GM12801 (cell line): ENCODE results near the gene AFAP1L2.

Source experiments
- TF ChIP-seq, protein P1 (sequence below): IDR thresholded peaks from one replicate; pipeline ENCODE4 v1.5.1; 2011; ENCODE audit warnings: control low read depth; ENCODE audit not compliant: insufficient read length; ENCODE audit errors: extremely low read depth

AFAP1L2 gene

GRCh38 chr10:114262496-114262895 lies 141.8 kb downstream of the AFAP1L2 start:
- TF ChIP-seq, protein P1, sequence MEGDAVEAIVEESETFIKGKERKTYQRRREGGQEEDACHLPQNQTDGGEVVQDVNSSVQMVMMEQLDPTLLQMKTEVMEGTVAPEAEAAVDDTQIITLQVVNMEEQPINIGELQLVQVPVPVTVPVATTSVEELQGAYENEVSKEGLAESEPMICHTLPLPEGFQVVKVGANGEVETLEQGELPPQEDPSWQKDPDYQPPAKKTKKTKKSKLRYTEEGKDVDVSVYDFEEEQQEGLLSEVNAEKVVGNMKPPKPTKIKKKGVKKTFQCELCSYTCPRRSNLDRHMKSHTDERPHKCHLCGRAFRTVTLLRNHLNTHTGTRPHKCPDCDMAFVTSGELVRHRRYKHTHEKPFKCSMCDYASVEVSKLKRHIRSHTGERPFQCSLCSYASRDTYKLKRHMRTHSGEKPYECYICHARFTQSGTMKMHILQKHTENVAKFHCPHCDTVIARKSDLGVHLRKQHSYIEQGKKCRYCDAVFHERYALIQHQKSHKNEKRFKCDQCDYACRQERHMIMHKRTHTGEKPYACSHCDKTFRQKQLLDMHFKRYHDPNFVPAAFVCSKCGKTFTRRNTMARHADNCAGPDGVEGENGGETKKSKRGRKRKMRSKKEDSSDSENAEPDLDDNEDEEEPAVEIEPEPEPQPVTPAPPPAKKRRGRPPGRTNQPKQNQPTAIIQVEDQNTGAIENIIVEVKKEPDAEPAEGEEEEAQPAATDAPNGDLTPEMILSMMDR: no peak

DNA sequence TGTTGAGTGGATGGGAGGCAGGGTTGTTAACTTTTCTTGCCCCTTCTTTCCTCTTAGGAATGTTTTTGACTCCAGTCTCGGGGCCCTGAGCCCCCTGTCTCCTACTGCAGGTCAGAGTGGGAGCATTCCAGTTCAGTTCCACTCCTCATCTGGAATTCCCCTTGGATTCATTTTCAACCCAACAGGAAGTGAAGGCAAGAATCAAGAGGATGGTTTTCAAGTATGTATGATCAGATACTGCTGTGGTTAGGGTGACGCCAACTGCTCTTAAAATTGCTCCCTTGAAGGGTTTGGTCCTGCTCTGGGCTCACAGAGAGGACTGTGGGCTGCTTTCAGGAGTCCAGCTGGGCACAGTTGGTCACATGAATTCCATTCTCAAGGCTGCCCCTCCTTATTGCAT lies 143.2 kb downstream of the AFAP1L2 start:
- TF ChIP-seq, protein P1: no peak

DNA sequence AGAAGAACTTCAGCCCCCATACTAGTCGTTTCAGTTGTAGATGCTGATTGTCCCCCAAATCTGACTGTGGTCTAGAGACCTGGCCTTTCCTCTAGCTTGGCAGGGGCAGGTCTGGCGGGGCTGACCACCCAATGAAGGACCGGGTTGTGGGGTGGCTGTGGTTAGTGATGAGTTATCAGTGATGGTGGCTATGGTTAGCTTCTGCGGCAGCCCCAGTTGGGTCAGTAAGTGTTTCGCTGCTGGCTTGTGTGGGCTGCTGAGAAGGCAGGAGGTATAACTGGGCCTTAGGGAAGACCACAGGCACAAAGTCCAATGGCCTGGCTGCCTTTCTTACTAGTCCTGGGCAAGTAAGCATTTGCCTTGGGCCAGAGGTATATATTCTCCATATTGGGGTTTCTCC lies 143.9 kb downstream of the AFAP1L2 start:
- TF ChIP-seq, protein P1: no peak

GRCh38 chr10:114259824-114260223 lies 144.5 kb downstream of the AFAP1L2 start:
- TF ChIP-seq, protein P1: no peak

DNA sequence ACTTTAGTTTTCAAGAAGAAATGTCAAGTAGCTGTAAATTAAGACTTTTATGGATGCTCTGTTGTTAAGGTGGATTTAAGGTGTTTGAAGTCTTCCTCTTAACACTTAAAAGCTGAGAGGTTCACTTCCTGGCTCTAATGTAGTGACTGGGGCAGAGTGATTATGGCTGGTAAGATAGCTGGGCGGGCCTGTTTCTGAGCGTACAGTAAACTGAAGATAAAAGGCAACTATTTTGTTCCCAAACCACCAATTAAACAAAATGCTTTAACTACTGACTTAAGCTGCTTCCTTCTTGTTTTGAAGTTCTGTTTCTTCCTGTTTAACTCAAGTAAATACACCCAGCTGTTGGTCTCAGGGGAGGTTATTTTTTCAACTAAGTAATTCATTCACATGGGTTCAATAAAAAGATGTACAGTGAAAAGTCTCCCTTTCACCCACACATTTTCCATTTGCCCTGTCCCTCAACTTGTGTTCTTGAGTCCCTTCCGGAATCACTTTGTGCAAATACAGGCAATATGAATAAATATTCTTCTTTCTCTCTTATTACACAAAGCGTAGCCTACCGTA lies 145.9 kb downstream of the AFAP1L2 start:
- TF ChIP-seq, protein P1: no peak

DNA sequence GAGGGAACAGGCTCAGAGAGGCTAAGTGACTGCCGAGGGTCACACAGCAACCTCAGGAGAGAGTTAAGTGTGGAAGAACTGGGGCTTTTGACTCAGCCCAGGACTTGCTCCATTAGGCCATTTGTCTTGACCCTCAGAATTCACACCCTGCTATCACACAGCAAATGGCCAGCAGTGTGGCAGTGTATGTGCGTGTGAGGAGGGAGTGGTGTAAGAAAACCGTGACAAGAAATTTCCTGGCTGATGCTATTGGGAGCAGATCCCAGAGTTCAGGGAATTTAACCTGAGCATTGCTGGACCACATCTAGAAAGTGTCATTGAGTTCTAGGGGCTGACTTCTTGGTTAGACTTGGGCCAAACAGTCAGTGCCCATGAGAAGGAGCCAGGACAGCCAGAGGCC lies 146.8 kb downstream of the AFAP1L2 start:
- TF ChIP-seq, protein P1: no peak

DNA sequence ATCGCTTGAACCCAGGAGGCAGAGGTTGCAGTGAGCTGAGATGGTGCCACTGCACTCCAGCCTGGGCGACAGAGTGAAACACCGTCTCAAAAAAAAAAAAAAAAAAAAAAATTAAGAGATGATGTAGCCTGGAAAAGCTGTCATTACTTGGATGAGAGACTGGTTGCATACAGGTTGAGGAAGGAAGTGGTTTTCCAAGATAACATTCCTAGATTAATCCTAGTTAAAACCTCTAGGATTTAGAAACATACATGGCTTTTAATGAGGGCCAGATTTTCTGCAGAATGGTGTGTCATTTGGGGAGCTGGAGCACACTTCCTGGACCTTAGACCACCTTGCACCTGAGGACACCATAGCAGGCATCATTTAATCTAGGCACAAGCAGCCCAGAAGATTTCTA lies 147.5 kb downstream of the AFAP1L2 start:
- TF ChIP-seq, protein P1: no peak
